GM21825 (cell line): Measurements from ENCODE around the gene CIITA.
"Not testable (repeated sequence)": the region's sequence is repeated elsewhere in the genome, so short reads cannot be mapped to it uniquely, and the experiment has no call there.

Experiments
- ATAC-seq: cut with Tn5 transposase; IDR thresholded peaks from one replicate; pipeline ENCODE4 v1.9.1; 2021; ENCODE audit warnings: mild to moderate bottlenecking, moderate library complexity; ENCODE audit not compliant: unreplicated experiment

CIITA gene

GRCh38 chr16:10918294-10919002 lies 41.4 kb downstream of the CIITA start:
- ATAC-seq, result no peak

- ATAC-seq, result no peak
These were observed 42.0 kb downstream of the CIITA start for GRCh38 chr16:10919003-10919351.

- ATAC-seq, result no peak
These were observed 43.9 kb downstream of the CIITA start for GRCh38 chr16:10920726-10921427.

GRCh38 chr16:10921536-10922327 lies 44.7 kb downstream of the CIITA start:
- no peak for ATAC-seq

GRCh38 chr16:10922328-10923145 lies 45.5 kb downstream of the CIITA start:
- ATAC-seq, result no peak

GRCh38 chr16:10923146-10923649 lies 46.2 kb downstream of the CIITA start:
- ATAC-seq, result no peak

- ATAC-seq, result no peak
These were observed 46.7 kb downstream of the CIITA start for GRCh38 chr16:10923650-10924214.

GRCh38 chr16:10925285-10925684 lies 48.3 kb downstream of the CIITA start:
- not testable (repeated sequence) for ATAC-seq

GRCh38 chr16:10926094-10926493 lies 49.1 kb downstream of the CIITA start:
- ATAC-seq, result no peak

GRCh38 chr16:10926867-10927266 lies 49.9 kb downstream of the CIITA start:
- ATAC-seq, result no peak

- no peak for ATAC-seq
These were observed 50.6 kb downstream of the CIITA start for GRCh38 chr16:10927497-10928112.

GRCh38 chr16:10929097-10929496 lies 52.1 kb downstream of the CIITA start:
- ATAC-seq, result not testable (repeated sequence)

GRCh38 chr16:10929853-10930754 lies 53.1 kb downstream of the CIITA start:
- ATAC-seq, result no peak

- no peak for ATAC-seq
These were observed 53.7 kb downstream of the CIITA start for GRCh38 chr16:10930755-10931093.

- ATAC-seq, result no peak
These were observed 54.1 kb downstream of the CIITA start for GRCh38 chr16:10931134-10931533.

- no peak for ATAC-seq
These were observed 55.1 kb downstream of the CIITA start for GRCh38 chr16:10931977-10932632.

- ATAC-seq, result no peak
These were observed 56.1 kb downstream of the CIITA start for GRCh38 chr16:10932959-10933710.

- no peak for ATAC-seq
These were observed 56.9 kb downstream of the CIITA start for GRCh38 chr16:10933865-10934264.
